ENCODE results near the gene PRKAG2.

DNA sequence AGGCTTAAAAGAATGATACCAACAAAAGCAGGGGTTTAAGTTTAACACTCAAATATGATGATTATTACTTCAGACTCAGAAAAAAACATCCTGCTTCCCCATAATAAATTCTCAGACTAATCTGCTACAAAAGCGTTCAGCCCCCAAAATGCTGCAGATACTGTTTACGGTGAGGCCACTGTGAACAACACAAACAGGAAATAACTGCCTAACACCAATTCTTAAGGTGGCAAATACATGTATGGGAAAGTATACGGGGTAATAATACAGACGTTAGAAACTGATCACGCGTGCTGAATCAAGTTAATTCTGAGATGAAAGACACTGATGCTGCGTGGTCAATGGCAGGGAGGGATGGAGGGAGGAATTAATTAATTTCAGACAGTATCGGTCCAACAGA lies 295.2 kb downstream of the PRKAG2 start:
- TF ChIP-seq, protein P1, sequence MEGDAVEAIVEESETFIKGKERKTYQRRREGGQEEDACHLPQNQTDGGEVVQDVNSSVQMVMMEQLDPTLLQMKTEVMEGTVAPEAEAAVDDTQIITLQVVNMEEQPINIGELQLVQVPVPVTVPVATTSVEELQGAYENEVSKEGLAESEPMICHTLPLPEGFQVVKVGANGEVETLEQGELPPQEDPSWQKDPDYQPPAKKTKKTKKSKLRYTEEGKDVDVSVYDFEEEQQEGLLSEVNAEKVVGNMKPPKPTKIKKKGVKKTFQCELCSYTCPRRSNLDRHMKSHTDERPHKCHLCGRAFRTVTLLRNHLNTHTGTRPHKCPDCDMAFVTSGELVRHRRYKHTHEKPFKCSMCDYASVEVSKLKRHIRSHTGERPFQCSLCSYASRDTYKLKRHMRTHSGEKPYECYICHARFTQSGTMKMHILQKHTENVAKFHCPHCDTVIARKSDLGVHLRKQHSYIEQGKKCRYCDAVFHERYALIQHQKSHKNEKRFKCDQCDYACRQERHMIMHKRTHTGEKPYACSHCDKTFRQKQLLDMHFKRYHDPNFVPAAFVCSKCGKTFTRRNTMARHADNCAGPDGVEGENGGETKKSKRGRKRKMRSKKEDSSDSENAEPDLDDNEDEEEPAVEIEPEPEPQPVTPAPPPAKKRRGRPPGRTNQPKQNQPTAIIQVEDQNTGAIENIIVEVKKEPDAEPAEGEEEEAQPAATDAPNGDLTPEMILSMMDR (IDR thresholded peaks at IDR 0.05; ENCODE audit: low read depth, low read length) = no peak
- no peak for TF ChIP-seq POLR2A (IDR thresholded peaks at IDR 0.05; ENCODE audit: extremely low read depth, insufficient read length)
- TF ChIP-seq, protein P2, sequence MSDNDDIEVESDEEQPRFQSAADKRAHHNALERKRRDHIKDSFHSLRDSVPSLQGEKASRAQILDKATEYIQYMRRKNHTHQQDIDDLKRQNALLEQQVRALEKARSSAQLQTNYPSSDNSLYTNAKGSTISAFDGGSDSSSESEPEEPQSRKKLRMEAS (IDR thresholded peaks at IDR 0.05; ENCODE audit: low read depth, low read length) = no peak
- no peak for TF ChIP-seq MYC (IDR thresholded peaks at IDR 0.05; ENCODE audit: low read depth, low read length)

Measured in NB4 (cell line).